Measurements from ENCODE around the gene MAST2.

- TF ChIP-seq CTCF (IDR thresholded peaks at IDR 0.05) (no peak), POLR2AphosphoS5 (IDR thresholded peaks at IDR 0.05) (no peak), POLR2A (IDR thresholded peaks at IDR 0.05) (no peak), EP300 (IDR thresholded peaks at IDR 0.05) (no peak)
Measured at GRCh38 chr1:45923343-45923742, 119.9 kb downstream of the MAST2 start.
